IMR-90 (cell line): Measurements from ENCODE around the gene LMAN2. TPM values are rescaled to one million over a fixed set of nuclear protein-coding genes. Genes with fewer than 3 reads are reported as not detected.

ENCODE experiments used
- ATAC-seq: fragments of 200-7000 bp; cut with Tn5 transposase; 2 replicates; pipeline ENCODE4 v1.9.1; 2020; ENCODE audit warnings: low read depth, mild to moderate bottlenecking, moderate library complexity
- BruUV-seq: library from RNA; stranded (reverse); fragments of 400-500 nt; replicated peaks from 2 replicates; lab custom pipeline; 2021; lab: Mats Ljungman, UMichigan
- CTCF ChIA-PET: fragments of 300-600 bp; formaldehyde crosslinking; extraction: SDS; loops from one replicate; lab custom pipeline; 2021; ENCODE audit warnings: antibody characterized with exemption; lab: Yijun Ruan, JAX
- POLR2A ChIA-PET: fragments of 300-600 bp; sonication (Branson Sonifier 250); formaldehyde crosslinking; loops from one replicate; lab custom pipeline; 2022; ENCODE audit warnings: antibody characterized with exemption; ENCODE audit not compliant: unreplicated experiment; lab: Charles Lee
- DNase-seq: peaks from one replicate; pipeline ENCODE4 v3.0.0; 2013
- H2AFZ ChIP-seq: replicated peaks from 2 replicates; pipeline ENCODE3; 2013; ENCODE audit warnings: low read length, mild to moderate bottlenecking; ENCODE audit not compliant: poor library complexity
- H2AK5ac ChIP-seq: 2 replicates; pipeline ENCODE4 v1.6.1; 2013; ENCODE audit warnings: low read depth, low read length, inconsistent platforms
- H2AK9ac ChIP-seq: replicated peaks from 2 replicates; pipeline ENCODE3; 2013; ENCODE audit warnings: mild to moderate bottlenecking, low read depth, low read length, moderate library complexity; ENCODE audit not compliant: poor library complexity
- H2BK120ac ChIP-seq: 2 replicates; pipeline ENCODE4 v1.6.1; 2013; ENCODE audit warnings: low read depth, low read length, inconsistent platforms
- H2BK15ac ChIP-seq: 3 replicates; pipeline ENCODE4 v1.6.1; 2013; ENCODE audit warnings: low read depth, low read length, inconsistent platforms
- H2BK20ac ChIP-seq: 2 replicates; pipeline ENCODE4 v1.6.1; 2013; ENCODE audit warnings: low read depth, mild to moderate bottlenecking, inconsistent platforms, low read length, moderate library complexity
- H2BK5ac ChIP-seq: 2 replicates; pipeline ENCODE4 v1.6.1; 2013; ENCODE audit warnings: mild to moderate bottlenecking, low read depth, low read length, inconsistent platforms; ENCODE audit not compliant: poor library complexity, severe bottlenecking
- H3K14ac ChIP-seq: replicated peaks from 2 replicates; pipeline ENCODE4 v1.6.1; 2013; ENCODE audit warnings: low read depth, low read length, inconsistent platforms
- H3K18ac ChIP-seq: 2 replicates; pipeline ENCODE4 v1.6.1; 2013; ENCODE audit warnings: low read depth, low read length, control low read depth
- H3K23ac ChIP-seq: 2 replicates; pipeline ENCODE4 v1.6.1; 2013; ENCODE audit warnings: low read depth, low read length, inconsistent platforms
- H3K27ac ChIP-seq: 2 replicates; pipeline ENCODE4 v1.5.1; 2013; ENCODE audit warnings: mild to moderate bottlenecking, control low read depth, low read length; ENCODE audit not compliant: insufficient read depth
- H3K27me3 ChIP-seq: 2 replicates; pipeline ENCODE4 v1.6.1; 2013; ENCODE audit warnings: low read length; ENCODE audit not compliant: control insufficient read depth, insufficient read depth
- H3K36me3 ChIP-seq: 2 replicates; pipeline ENCODE4 v1.6.1; 2013; ENCODE audit warnings: low read length, mixed read lengths; ENCODE audit not compliant: control insufficient read depth, insufficient read depth
- H3K4ac ChIP-seq: 2 replicates; pipeline ENCODE4 v1.6.1; 2013; ENCODE audit warnings: low read depth, low read length, inconsistent platforms
- H3K4me1 ChIP-seq: 2 replicates; pipeline ENCODE4 v1.6.1; 2013; ENCODE audit warnings: low read length, mixed read lengths; ENCODE audit not compliant: control insufficient read depth, insufficient read depth
- H3K4me2 ChIP-seq: 2 replicates; pipeline ENCODE4 v1.6.1; 2013; ENCODE audit warnings: low read depth, mild to moderate bottlenecking, control low read depth, low read length, moderate library complexity
- H3K4me3 ChIP-seq: 2 replicates; pipeline ENCODE4 v1.5.1; 2013; ENCODE audit warnings: low read depth, mild to moderate bottlenecking, control low read depth, low read length, moderate library complexity; ENCODE audit not compliant: insufficient read depth
- H3K56ac ChIP-seq: 2 replicates; pipeline ENCODE4 v1.6.1; 2013; ENCODE audit warnings: low read length, inconsistent platforms; ENCODE audit not compliant: insufficient read depth; ENCODE audit errors: extremely low read depth
- H3K79me1 ChIP-seq, 2 experiments: 2 replicates each; pipeline ENCODE4 v1.6.1; 2013; ENCODE audit warnings: low read length in 2 of 2, inconsistent platforms in 1 of 2, low read depth in 1 of 2
- H3K9ac ChIP-seq: 2 replicates; pipeline ENCODE4 v1.6.1; 2013; ENCODE audit warnings: low read depth, low read length, control low read depth
- H3K9me1 ChIP-seq: 2 replicates; pipeline ENCODE4 v1.6.1; 2013; ENCODE audit warnings: low read length, inconsistent platforms; ENCODE audit not compliant: insufficient read depth
- H3K9me3 ChIP-seq: 2 replicates; pipeline ENCODE4 v1.6.1; 2013; ENCODE audit warnings: low read length; ENCODE audit not compliant: control insufficient read depth, insufficient read depth
- H4K20me1 ChIP-seq: 2 replicates; pipeline ENCODE4 v1.6.1; 2013; ENCODE audit warnings: low read length, inconsistent platforms; ENCODE audit not compliant: insufficient read depth
- H4K5ac ChIP-seq: 2 replicates; pipeline ENCODE4 v1.6.1; 2013; ENCODE audit warnings: mild to moderate bottlenecking, low read depth, low read length, control low read depth
- H4K8ac ChIP-seq, 2 experiments: 2 replicates each; pipeline ENCODE4 v1.6.1; 2013; ENCODE audit warnings: low read depth in 2 of 2, low read length in 2 of 2, control low read depth in 1 of 2, inconsistent platforms in 1 of 2
- H4K91ac ChIP-seq: 2 replicates; pipeline ENCODE4 v1.6.1; 2013; ENCODE audit warnings: low read depth, low read length, inconsistent platforms; ENCODE audit not compliant: insufficient read depth
- BHLHE40 ChIP-seq: fragments of 150-350 bp; IDR thresholded peaks from 2 replicates; pipeline ENCODE4 v1.6.1; 2016; ENCODE audit warnings: mild to moderate bottlenecking, low read depth, low read length
- CHD1 ChIP-seq: IDR thresholded peaks from 2 replicates; pipeline ENCODE4 v1.6.1; 2012; ENCODE audit warnings: low read depth, low read length, improper control_type of control experiment
- CTCF ChIP-seq: conservative IDR thresholded peaks from 2 replicates; pipeline ENCODE4 v1.5.1; 2012; ENCODE audit warnings: mild to moderate bottlenecking, low read depth, low read length, improper control_type of control experiment
- MAZ ChIP-seq: IDR thresholded peaks from 2 replicates; pipeline ENCODE4 v1.6.1; 2012; ENCODE audit warnings: low read depth, mild to moderate bottlenecking, low read length, improper control_type of control experiment, moderate library complexity, borderline replicate concordance
- MXI1 ChIP-seq: IDR thresholded peaks from 2 replicates; pipeline ENCODE4 v1.6.1; 2012; ENCODE audit warnings: low read depth, mild to moderate bottlenecking, low read length, moderate library complexity, borderline replicate concordance
- NFE2L2 ChIP-seq: fragments of 150-350 bp; IDR thresholded peaks from 2 replicates; pipeline ENCODE4 v1.6.1; 2016; ENCODE audit warnings: low read depth, mild to moderate bottlenecking, low read length
- POLR2A ChIP-seq: IDR thresholded peaks from 2 replicates; pipeline ENCODE4 v1.6.1; 2012; ENCODE audit warnings: mild to moderate bottlenecking, low read depth, low read length
- RAD21 ChIP-seq: IDR thresholded peaks from 2 replicates; pipeline ENCODE4 v1.6.1; 2012; ENCODE audit warnings: low read length, improper control_type of control experiment
- RCOR1 ChIP-seq: IDR thresholded peaks from 2 replicates; pipeline ENCODE4 v1.6.1; 2012; ENCODE audit warnings: mild to moderate bottlenecking, low read length, improper control_type of control experiment; ENCODE audit not compliant: insufficient replicate concordance
- SMC3 ChIP-seq: fragments of 150-350 bp; IDR thresholded peaks from 2 replicates; pipeline ENCODE4 v1.6.1; 2016; ENCODE audit warnings: low read depth, mild to moderate bottlenecking, antibody characterized with exemption, low read length, moderate library complexity
- WGBS, 2 experiments: methylation state at CpG; one replicate each; pipeline versions ENCODE4 v1.1.5 to v1.1.7; 2013; ENCODE audit warnings: missing lambda C conversion rate in 2 of 2; ENCODE audit not compliant: insufficient read length in 1 of 2; ENCODE audit errors: extremely low coverage in 2 of 2; 5-methylcytosine and 5-hydroxymethylcytosine counted together
- dilution Hi-C: fragments of 300-500 bp; cut with HindIII; formaldehyde crosslinking; loops from one replicate; pipeline ENCODE4 v1.14.3; 2018; ENCODE audit warnings: low sequenced_read_pairs; ENCODE audit not compliant: unreplicated experiment
- in situ Hi-C: fragments of 300-500 bp; cut with MboI; formaldehyde crosslinking; loops from 3 replicates; pipeline ENCODE4 v1.14.3; 2019; ENCODE audit warnings: low sequenced_read_pairs, inconsistent platforms, mixed read lengths
- intact Hi-C: fragments of 100-400 bp; cut with micrococcal nuclease; formaldehyde crosslinking; loops from 2 replicates; pipeline ENCODE4 v1.10.0; 2022
- polyA plus RNA-seq, 3 experiments: library from polyadenylated mRNA; depleted of rRNA; stranded (reverse); fragments of >200 nt; gene quantifications; 2 replicates each; pipeline ENCODE4 v1.2.3, GENCODE V29; 2012; ENCODE audit warnings: low replicate concordance in 1 of 3
- total RNA-seq: library from RNA; depleted of rRNA; stranded (reverse); fragments of >200 nt; gene quantifications from 2 replicates; pipeline ENCODE4 v1.2.3, GENCODE V29; 2012
- TF ChIP-seq, protein P1 (sequence below): fragments of 150-350 bp; IDR thresholded peaks from 2 replicates; pipeline ENCODE4 v1.6.1; 2017; ENCODE audit warnings: mild to moderate bottlenecking, antibody characterized with exemption, low read length, low read depth

LMAN2 gene
- total and polyA plus RNA-seq, 2 of the 4 experiments (the other 2 are of a cell fraction): 253 to 303 TPM

GRCh38 chr5:177325868-177326381 is 25.5 kb downstream of the LMAN2 start (continued):
- no peak for TF ChIP-seq BHLHE40
- TF ChIP-seq, protein P1, sequence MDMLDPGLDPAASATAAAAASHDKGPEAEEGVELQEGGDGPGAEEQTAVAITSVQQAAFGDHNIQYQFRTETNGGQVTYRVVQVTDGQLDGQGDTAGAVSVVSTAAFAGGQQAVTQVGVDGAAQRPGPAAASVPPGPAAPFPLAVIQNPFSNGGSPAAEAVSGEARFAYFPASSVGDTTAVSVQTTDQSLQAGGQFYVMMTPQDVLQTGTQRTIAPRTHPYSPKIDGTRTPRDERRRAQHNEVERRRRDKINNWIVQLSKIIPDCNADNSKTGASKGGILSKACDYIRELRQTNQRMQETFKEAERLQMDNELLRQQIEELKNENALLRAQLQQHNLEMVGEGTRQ: no peak
- no peak for TF ChIP-seq RAD21
- TF ChIP-seq NFE2L2: no peak

DNA sequence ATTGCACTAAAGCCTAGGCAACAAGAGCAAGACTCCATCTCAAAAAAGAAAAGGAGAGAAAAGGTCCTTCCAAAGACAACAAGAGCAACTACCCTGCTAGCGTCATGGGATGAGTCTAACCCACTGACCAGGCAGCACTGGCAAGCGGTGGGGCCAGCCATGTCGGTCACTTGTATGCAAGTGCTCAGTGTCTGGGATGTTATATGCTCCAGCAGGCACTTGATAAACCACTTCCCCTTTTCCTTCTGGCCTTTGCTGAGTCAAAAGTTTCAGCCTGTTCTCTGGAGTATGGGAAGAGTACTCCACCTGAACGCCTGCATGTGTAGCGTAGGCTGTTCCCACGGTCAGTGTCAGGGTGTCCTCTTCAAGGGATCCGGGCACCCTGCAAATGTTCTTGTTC is 30.6 kb downstream of the LMAN2 start:
- no peaks in the 10 kb centered on the region; the same call in 1 of the 2 replicates for H3K36me3 ChIP-seq
- no peak overlapping the region for H3K18ac ChIP-seq
- no peaks in the 10 kb centered on the region for H3K27me3 ChIP-seq
- in situ Hi-C loops: no loop called here
- ATAC-seq: no peak
- peaks cover 0 to 12% of the 10 kb centered on the region in 2 experiments; a peak in 3 of 4 replicates for H3K79me1 ChIP-seq
- no peak overlapping the region for H4K8ac ChIP-seq
- BruUV-seq: no TSS peak
- H3K56ac ChIP-seq: no peak overlapping the region
- intact Hi-C loops: no loop called here
- no CpG with 5 or more reads among the region's 7 CpGs for WGBS, 2 experiments
- no peak overlapping the region for H3K14ac ChIP-seq
- H4K5ac ChIP-seq: no peak overlapping the region
- no peak for DNase-seq
- H3K9ac ChIP-seq: no peak overlapping the region
- peaks cover 5% of the 10 kb centered on the region; the same call in 1 of the 2 replicates for H3K9me1 ChIP-seq
- dilution Hi-C loops: no loop called here
- no peak overlapping the region for H3K23ac ChIP-seq
- H3K4ac ChIP-seq: no peak overlapping the region
- no peak overlapping the region for H4K91ac ChIP-seq
- ChIA-PET POLR2A (no interaction called here), CTCF (interaction anchor here (0.6 kb wide), 2 partner anchors 70 to 255 kb away, joined by 3 read pairs; no protein-coding TSS in a partner anchor)
- no peak for TF ChIP-seq RAD21
- TF ChIP-seq NFE2L2: no peak
- no peak for TF ChIP-seq CHD1
- TF ChIP-seq RCOR1: no peak
- no peak for TF ChIP-seq MAZ
- TF ChIP-seq, protein P1: no peak
- TF ChIP-seq CTCF: no peak
- TF ChIP-seq SMC3: no peak
- TF ChIP-seq MXI1: no peak
- TF ChIP-seq POLR2A: no peak
- H2BK120ac ChIP-seq: no peak overlapping the region
- no peak overlapping the region for H2AK9ac ChIP-seq
- no peak overlapping the region for H2BK5ac ChIP-seq
- H3K4me3 ChIP-seq: no peak overlapping the region
- H2BK15ac ChIP-seq: no peak overlapping the region
- H4K20me1 ChIP-seq: peaks cover 15% of the 10 kb centered on the region; the same call in 1 of the 2 replicates
- H2AFZ ChIP-seq: no peak overlapping the region
- no peak overlapping the region for H2AK5ac ChIP-seq
- no peak overlapping the region for H3K4me2 ChIP-seq
- H3K9me3 ChIP-seq: no peaks in the 10 kb centered on the region
- no peak overlapping the region for H3K27ac ChIP-seq
- H2BK20ac ChIP-seq: no peak overlapping the region
- no peaks in the 10 kb centered on the region for H3K4me1 ChIP-seq
